OCI-LY7 (cell line): ENCODE measurements around the gene TAS2R50.

Experiments
- EZH2phosphoT487 ChIP-seq: fragments of 200-600 bp; sonication (generic); IDR thresholded peaks from 2 replicates; pipeline ENCODE4 v1.6.1; 2018; ENCODE audit warnings: low read depth, borderline replicate concordance, mild to moderate bottlenecking, mixed run types, antibody characterized with exemption, low read length, moderate library complexity, mixed read lengths
- TF ChIP-seq, protein P1 (sequence below): fragments of 200-600 bp; sonication (generic); conservative IDR thresholded peaks from 2 replicates; pipeline ENCODE4 v1.5.1; 2014; ENCODE audit warnings: mild to moderate bottlenecking, antibody characterized with exemption, low read length, moderate library complexity, mixed read lengths

DNA sequence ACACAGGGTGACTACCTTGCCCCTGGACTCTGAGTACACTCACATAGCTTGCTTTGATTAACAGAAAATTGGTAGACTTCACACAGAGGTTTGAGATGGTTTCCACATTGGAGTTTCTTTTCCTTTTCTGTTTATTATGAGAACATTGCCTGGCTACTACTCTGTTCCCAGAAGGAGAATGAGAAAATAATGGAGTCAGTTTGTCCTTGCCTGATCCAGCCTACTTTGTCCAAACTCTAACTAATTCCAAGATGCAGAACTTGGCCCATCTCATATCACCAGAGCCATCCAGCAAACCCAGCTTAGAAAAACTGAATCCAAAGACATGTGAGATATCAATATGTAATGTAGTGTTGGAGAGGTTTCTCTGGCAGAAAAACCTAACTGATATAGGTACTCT is 20.4 kb downstream of the TAS2R50 start:
- TF ChIP-seq, protein P1, sequence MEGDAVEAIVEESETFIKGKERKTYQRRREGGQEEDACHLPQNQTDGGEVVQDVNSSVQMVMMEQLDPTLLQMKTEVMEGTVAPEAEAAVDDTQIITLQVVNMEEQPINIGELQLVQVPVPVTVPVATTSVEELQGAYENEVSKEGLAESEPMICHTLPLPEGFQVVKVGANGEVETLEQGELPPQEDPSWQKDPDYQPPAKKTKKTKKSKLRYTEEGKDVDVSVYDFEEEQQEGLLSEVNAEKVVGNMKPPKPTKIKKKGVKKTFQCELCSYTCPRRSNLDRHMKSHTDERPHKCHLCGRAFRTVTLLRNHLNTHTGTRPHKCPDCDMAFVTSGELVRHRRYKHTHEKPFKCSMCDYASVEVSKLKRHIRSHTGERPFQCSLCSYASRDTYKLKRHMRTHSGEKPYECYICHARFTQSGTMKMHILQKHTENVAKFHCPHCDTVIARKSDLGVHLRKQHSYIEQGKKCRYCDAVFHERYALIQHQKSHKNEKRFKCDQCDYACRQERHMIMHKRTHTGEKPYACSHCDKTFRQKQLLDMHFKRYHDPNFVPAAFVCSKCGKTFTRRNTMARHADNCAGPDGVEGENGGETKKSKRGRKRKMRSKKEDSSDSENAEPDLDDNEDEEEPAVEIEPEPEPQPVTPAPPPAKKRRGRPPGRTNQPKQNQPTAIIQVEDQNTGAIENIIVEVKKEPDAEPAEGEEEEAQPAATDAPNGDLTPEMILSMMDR, result no peak
- TF ChIP-seq EZH2phosphoT487, result no peak
